HL-60 (cell line): ENCODE data around the gene GFER.
"Not testable (repeated sequence)": the region's sequence is repeated elsewhere in the genome, so short reads cannot be mapped to it uniquely, and the experiment has no call there.

Experiments used
- DNase-seq, 2 experiments: peaks; one replicate each; pipeline ENCODE4 v3.0.0-alpha.2; 2010 to 2020; ENCODE audit warnings: low read depth in 1 of 2, low spot score in 1 of 2
- H3K27ac ChIP-seq: fragments of 250-450 bp; sonication (Bioruptor Pico); replicated peaks from 2 replicates; pipeline ENCODE4 v1.5.1; 2020; ENCODE audit warnings: mild to moderate bottlenecking, moderate library complexity
- H3K27me3 ChIP-seq: fragments of 250-450 bp; sonication (Bioruptor Pico); 2 replicates; pipeline ENCODE4 v1.5.1; 2021; ENCODE audit warnings: mild to moderate bottlenecking, moderate library complexity; ENCODE audit not compliant: insufficient read depth, poor library complexity, severe bottlenecking
- H3K4me3 ChIP-seq: replicated peaks from 2 replicates; pipeline ENCODE4 v1.5.1; 2011; ENCODE audit warnings: mild to moderate bottlenecking, control low read depth, low read length; ENCODE audit not compliant: insufficient read depth
- CTCF ChIP-seq: IDR thresholded peaks from one replicate; pipeline ENCODE4 v1.5.1; 2011; ENCODE audit warnings: low read length, control low read depth, inconsistent platforms; ENCODE audit not compliant: insufficient read depth
- GABPA ChIP-seq: IDR thresholded peaks from 2 replicates; pipeline ENCODE4 v1.6.1; 2012; ENCODE audit warnings: low read depth
- POLR2AphosphoS5 ChIP-seq: IDR thresholded peaks from 2 replicates; pipeline ENCODE4 v1.6.1; 2012; ENCODE audit warnings: low read depth
- REST ChIP-seq: IDR thresholded peaks from 2 replicates; pipeline ENCODE4 v1.6.1; 2012; ENCODE audit warnings: low read depth; ENCODE audit not compliant: insufficient replicate concordance
- SPI1 ChIP-seq: IDR thresholded peaks from 2 replicates; pipeline ENCODE4 v1.6.1; 2012; ENCODE audit warnings: low read depth, mild to moderate bottlenecking, borderline replicate concordance

GFER gene

GRCh38 chr16:2031081-2031577 is 47.1 kb downstream of the GFER start:
- no peak overlapping the region for H3K4me3 ChIP-seq
- no peak overlapping the region for H3K27ac ChIP-seq

GRCh38 chr16:2032285-2033056 is 48.5 kb downstream of the GFER start:
- Histone ChIP-seq H3K27ac (no peak overlapping the region), H3K4me3 (no peak overlapping the region), H3K27me3 (peaks cover 17% of the 10 kb centered on the region)
- TF ChIP-seq POLR2AphosphoS5, result no peak
- TF ChIP-seq GABPA, result no peak
- TF ChIP-seq SPI1, result no peak
- TF ChIP-seq CTCF, result no peak
- TF ChIP-seq REST, result no peak
- no peak for DNase-seq

More at GRCh38 chr16:2031081-2031577, 47.1 kb downstream of the GFER start:
- TF ChIP-seq SPI1 (no peak), CTCF (no peak), REST (no peak), GABPA (no peak), POLR2AphosphoS5 (no peak)
- no peak for DNase-seq
- peaks cover 24% of the 10 kb centered on the region for H3K27me3 ChIP-seq

- TF ChIP-seq GABPA, result no peak
- no peak for TF ChIP-seq REST
- no peak for TF ChIP-seq POLR2AphosphoS5
- no peak for TF ChIP-seq SPI1
- no peak for TF ChIP-seq CTCF
- no peak overlapping the region for H3K27ac ChIP-seq
- DNase-seq, result no peak
- H3K4me3 ChIP-seq, result no peak overlapping the region
- peaks cover 9% of the 10 kb centered on the region for H3K27me3 ChIP-seq
Observed at GRCh38 chr16:2033057-2033908, 49.3 kb downstream of the GFER start.

- DNase-seq, H3K27me3 ChIP-seq, H3K4me3 ChIP-seq, H3K27ac ChIP-seq: not testable (repeated sequence)
Observed at GRCh38 chr16:2033909-2034695, 50.1 kb downstream of the GFER start.
